ENCODE data around the gene UBE2L3.

- no peak for TF ChIP-seq POLR2A (IDR thresholded peaks at IDR 0.05)
- TF ChIP-seq, protein P1, sequence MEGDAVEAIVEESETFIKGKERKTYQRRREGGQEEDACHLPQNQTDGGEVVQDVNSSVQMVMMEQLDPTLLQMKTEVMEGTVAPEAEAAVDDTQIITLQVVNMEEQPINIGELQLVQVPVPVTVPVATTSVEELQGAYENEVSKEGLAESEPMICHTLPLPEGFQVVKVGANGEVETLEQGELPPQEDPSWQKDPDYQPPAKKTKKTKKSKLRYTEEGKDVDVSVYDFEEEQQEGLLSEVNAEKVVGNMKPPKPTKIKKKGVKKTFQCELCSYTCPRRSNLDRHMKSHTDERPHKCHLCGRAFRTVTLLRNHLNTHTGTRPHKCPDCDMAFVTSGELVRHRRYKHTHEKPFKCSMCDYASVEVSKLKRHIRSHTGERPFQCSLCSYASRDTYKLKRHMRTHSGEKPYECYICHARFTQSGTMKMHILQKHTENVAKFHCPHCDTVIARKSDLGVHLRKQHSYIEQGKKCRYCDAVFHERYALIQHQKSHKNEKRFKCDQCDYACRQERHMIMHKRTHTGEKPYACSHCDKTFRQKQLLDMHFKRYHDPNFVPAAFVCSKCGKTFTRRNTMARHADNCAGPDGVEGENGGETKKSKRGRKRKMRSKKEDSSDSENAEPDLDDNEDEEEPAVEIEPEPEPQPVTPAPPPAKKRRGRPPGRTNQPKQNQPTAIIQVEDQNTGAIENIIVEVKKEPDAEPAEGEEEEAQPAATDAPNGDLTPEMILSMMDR (IDR thresholded peaks at IDR 0.05): no peak
Observed at GRCh38 chr22:21602579-21602978, 35.1 kb downstream of the UBE2L3 start.
